Osteocyte (in vitro differentiated cells): ENCODE measurements around the gene LRRC51. TPM values are rescaled to one million over a fixed set of nuclear protein-coding genes. Genes with fewer than 3 reads are reported as not detected.

Source experiments
- DNase-seq: peaks from one replicate; pipeline ENCODE4 v3.0.0; 2021; ENCODE audit warnings: mixed read lengths; ENCODE audit not compliant: unreplicated experiment; ENCODE audit errors: extremely low spot score
- H3K27ac Mint-ChIP-seq: one replicate; pipeline ENCODE4 v1.8.0; 2021; ENCODE audit warnings: mild to moderate bottlenecking, mixed read lengths; ENCODE audit not compliant: unreplicated experiment
- H3K27me3 Mint-ChIP-seq: one replicate; pipeline ENCODE4 v1.8.0; 2021; ENCODE audit warnings: mixed read lengths; ENCODE audit not compliant: unreplicated experiment
- H3K36me3 Mint-ChIP-seq: one replicate; pipeline ENCODE4 v1.8.0; 2021; ENCODE audit warnings: mixed read lengths; ENCODE audit not compliant: unreplicated experiment
- H3K4me1 Mint-ChIP-seq: one replicate; pipeline ENCODE4 v1.8.0; 2021; ENCODE audit warnings: mixed read lengths; ENCODE audit not compliant: unreplicated experiment
- H3K4me3 Mint-ChIP-seq: one replicate; pipeline ENCODE4 v1.8.0; 2021; ENCODE audit warnings: mild to moderate bottlenecking, moderate library complexity, mixed read lengths; ENCODE audit not compliant: unreplicated experiment
- H3K9me3 Mint-ChIP-seq: one replicate; pipeline ENCODE4 v1.8.0; 2021; ENCODE audit warnings: mixed read lengths; ENCODE audit not compliant: unreplicated experiment
- CTCF ChIP-seq: fragments of 200-600 bp; sonication (generic); IDR thresholded peaks from 2 replicates; pipeline ENCODE4 v1.5.0; 2021; ENCODE audit warnings: antibody characterized with exemption, mild to moderate bottlenecking, moderate library complexity
- total RNA-seq: library from RNA; stranded (reverse); gene quantifications from 2 replicates; pipeline ENCODE4 v1.2.1, GENCODE V29; 2021

LRRC51 gene
- total RNA-seq, 1 donor from 2014 or later, result 9.1 TPM

GRCh38 chr11:72042064-72042745 is 38.4 kb upstream of the LRRC51 start:
- Mint-ChIP-seq H3K4me1 (peaks cover 13% of the 10 kb centered on the region), H3K27me3 (no peaks in the 10 kb centered on the region), H3K36me3 (no peaks in the 10 kb centered on the region), H3K9me3 (no peaks in the 10 kb centered on the region), H3K4me3 (no peak overlapping the region), H3K27ac (no peak overlapping the region)
- no peak for DNase-seq
- TF ChIP-seq CTCF, result no peak

- H3K27me3 Mint-ChIP-seq, result no peaks in the 10 kb centered on the region
- H3K36me3 Mint-ChIP-seq, result no peaks in the 10 kb centered on the region
- no peak overlapping the region for H3K4me3 Mint-ChIP-seq
- TF ChIP-seq CTCF, result no peak
- peaks cover 13% of the 10 kb centered on the region for H3K4me1 Mint-ChIP-seq
- H3K27ac Mint-ChIP-seq, result no peak overlapping the region
- no peaks in the 10 kb centered on the region for H3K9me3 Mint-ChIP-seq
- no peak for DNase-seq
Measured at GRCh38 chr11:72045849-72046248, 34.8 kb upstream of the LRRC51 start.

GRCh38 chr11:72048766-72049460 is 31.7 kb upstream of the LRRC51 start:
- Mint-ChIP-seq H3K36me3 (no peaks in the 10 kb centered on the region), H3K4me1 (no peaks in the 10 kb centered on the region), H3K9me3 (no peaks in the 10 kb centered on the region), H3K27ac (peak overlapping the region; percentile 44), H3K27me3 (no peaks in the 10 kb centered on the region), H3K4me3 (no peak overlapping the region)
- DNase-seq, result no peak
- no peak for TF ChIP-seq CTCF

- no peaks in the 10 kb centered on the region for H3K36me3 Mint-ChIP-seq
- DNase-seq, result no peak
- H3K27ac Mint-ChIP-seq, result peak overlapping the region; percentile 50
- no peaks in the 10 kb centered on the region for H3K9me3 Mint-ChIP-seq
- no peak for TF ChIP-seq CTCF
- H3K4me1 Mint-ChIP-seq, result peaks cover 6% of the 10 kb centered on the region
- no peak overlapping the region for H3K4me3 Mint-ChIP-seq
- no peaks in the 10 kb centered on the region for H3K27me3 Mint-ChIP-seq
Measured at GRCh38 chr11:72058416-72059034, 22.1 kb upstream of the LRRC51 start.
